ENCODE results near the gene SLC14A1. TPM values are rescaled to one million over a fixed set of nuclear protein-coding genes. Genes with fewer than 3 reads are reported as not detected.

The SLC14A1 gene
- total and polyA plus RNA-seq, 2 of the 8 experiments (the other 6 are each of a cell fraction or from before 2014, with no cell fraction given): 0.18 TPM; not detected in 1

DNA sequence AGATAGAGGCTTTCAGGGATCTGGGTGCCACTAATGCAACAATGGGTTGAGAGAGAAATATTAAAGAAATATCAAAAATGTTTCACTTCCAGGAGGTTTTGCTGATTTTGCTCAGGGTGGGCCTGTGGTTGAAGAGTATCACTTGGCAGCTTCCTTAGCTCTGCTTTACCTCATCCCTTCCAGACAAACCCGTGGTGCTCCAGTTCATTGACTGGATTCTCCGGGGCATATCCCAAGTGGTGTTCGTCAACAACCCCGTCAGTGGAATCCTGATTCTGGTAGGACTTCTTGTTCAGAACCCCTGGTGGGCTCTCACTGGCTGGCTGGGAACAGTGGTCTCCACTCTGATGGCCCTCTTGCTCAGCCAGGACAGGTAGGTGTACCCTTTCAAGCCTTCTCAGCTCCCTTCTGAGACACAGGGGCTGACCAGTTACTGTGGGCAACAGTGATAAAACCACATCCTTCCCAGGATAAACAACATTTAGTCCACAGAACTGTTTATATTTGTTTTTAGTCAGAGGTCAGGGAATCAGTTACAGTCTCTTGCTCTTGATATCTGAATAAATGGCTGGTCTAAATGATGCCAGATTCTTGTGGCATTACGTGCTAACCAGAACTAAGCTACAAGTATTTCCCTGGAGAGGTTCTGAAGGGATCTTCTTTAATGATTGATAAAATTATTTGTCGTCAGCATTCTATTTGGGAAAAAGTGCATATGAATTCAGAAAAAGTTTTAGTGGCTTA is 7.0 kb downstream of the SLC14A1 start (continued):
- no peak for TF ChIP-seq CHD2 (IDR thresholded peaks at IDR 0.05; ENCODE audit: low read length)
- no peak for TF ChIP-seq TAF1 (IDR thresholded peaks at IDR 0.05; ENCODE audit: low read depth, low read length)
- no peak for TF ChIP-seq BRCA1 (IDR thresholded peaks at IDR 0.05; ENCODE audit: low read depth, low read length)
- no peak for TF ChIP-seq BACH1 (IDR thresholded peaks at IDR 0.05; ENCODE audit: low read length)
- no peak for TF ChIP-seq ATF2 (IDR thresholded peaks at IDR 0.05; ENCODE audit: low read length)
- TF ChIP-seq, protein P1, sequence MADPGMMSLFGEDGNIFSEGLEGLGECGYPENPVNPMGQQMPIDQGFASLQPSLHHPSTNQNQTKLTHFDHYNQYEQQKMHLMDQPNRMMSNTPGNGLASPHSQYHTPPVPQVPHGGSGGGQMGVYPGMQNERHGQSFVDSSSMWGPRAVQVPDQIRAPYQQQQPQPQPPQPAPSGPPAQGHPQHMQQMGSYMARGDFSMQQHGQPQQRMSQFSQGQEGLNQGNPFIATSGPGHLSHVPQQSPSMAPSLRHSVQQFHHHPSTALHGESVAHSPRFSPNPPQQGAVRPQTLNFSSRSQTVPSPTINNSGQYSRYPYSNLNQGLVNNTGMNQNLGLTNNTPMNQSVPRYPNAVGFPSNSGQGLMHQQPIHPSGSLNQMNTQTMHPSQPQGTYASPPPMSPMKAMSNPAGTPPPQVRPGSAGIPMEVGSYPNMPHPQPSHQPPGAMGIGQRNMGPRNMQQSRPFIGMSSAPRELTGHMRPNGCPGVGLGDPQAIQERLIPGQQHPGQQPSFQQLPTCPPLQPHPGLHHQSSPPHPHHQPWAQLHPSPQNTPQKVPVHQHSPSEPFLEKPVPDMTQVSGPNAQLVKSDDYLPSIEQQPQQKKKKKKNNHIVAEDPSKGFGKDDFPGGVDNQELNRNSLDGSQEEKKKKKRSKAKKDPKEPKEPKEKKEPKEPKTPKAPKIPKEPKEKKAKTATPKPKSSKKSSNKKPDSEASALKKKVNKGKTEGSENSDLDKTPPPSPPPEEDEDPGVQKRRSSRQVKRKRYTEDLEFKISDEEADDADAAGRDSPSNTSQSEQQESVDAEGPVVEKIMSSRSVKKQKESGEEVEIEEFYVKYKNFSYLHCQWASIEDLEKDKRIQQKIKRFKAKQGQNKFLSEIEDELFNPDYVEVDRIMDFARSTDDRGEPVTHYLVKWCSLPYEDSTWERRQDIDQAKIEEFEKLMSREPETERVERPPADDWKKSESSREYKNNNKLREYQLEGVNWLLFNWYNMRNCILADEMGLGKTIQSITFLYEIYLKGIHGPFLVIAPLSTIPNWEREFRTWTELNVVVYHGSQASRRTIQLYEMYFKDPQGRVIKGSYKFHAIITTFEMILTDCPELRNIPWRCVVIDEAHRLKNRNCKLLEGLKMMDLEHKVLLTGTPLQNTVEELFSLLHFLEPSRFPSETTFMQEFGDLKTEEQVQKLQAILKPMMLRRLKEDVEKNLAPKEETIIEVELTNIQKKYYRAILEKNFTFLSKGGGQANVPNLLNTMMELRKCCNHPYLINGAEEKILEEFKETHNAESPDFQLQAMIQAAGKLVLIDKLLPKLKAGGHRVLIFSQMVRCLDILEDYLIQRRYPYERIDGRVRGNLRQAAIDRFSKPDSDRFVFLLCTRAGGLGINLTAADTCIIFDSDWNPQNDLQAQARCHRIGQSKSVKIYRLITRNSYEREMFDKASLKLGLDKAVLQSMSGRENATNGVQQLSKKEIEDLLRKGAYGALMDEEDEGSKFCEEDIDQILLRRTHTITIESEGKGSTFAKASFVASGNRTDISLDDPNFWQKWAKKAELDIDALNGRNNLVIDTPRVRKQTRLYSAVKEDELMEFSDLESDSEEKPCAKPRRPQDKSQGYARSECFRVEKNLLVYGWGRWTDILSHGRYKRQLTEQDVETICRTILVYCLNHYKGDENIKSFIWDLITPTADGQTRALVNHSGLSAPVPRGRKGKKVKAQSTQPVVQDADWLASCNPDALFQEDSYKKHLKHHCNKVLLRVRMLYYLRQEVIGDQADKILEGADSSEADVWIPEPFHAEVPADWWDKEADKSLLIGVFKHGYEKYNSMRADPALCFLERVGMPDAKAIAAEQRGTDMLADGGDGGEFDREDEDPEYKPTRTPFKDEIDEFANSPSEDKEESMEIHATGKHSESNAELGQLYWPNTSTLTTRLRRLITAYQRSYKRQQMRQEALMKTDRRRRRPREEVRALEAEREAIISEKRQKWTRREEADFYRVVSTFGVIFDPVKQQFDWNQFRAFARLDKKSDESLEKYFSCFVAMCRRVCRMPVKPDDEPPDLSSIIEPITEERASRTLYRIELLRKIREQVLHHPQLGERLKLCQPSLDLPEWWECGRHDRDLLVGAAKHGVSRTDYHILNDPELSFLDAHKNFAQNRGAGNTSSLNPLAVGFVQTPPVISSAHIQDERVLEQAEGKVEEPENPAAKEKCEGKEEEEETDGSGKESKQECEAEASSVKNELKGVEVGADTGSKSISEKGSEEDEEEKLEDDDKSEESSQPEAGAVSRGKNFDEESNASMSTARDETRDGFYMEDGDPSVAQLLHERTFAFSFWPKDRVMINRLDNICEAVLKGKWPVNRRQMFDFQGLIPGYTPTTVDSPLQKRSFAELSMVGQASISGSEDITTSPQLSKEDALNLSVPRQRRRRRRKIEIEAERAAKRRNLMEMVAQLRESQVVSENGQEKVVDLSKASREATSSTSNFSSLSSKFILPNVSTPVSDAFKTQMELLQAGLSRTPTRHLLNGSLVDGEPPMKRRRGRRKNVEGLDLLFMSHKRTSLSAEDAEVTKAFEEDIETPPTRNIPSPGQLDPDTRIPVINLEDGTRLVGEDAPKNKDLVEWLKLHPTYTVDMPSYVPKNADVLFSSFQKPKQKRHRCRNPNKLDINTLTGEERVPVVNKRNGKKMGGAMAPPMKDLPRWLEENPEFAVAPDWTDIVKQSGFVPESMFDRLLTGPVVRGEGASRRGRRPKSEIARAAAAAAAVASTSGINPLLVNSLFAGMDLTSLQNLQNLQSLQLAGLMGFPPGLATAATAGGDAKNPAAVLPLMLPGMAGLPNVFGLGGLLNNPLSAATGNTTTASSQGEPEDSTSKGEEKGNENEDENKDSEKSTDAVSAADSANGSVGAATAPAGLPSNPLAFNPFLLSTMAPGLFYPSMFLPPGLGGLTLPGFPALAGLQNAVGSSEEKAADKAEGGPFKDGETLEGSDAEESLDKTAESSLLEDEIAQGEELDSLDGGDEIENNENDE (IDR thresholded peaks at IDR 0.05; ENCODE audit: insufficient replicate concordance, low read length): no peak
- TF ChIP-seq CREB1 (IDR thresholded peaks at IDR 0.05): no peak
- no peak for TF ChIP-seq CHD1 (IDR thresholded peaks at IDR 0.05; ENCODE audit: low read depth, low read length)
